T-helper 1 cell treated with Interleukin-12 subunit alpha and Interleukin-12 subunit beta and Interleukin-4 antibody, amounts not matched to agents 30 μg/mL and 1 μg/mL, for 36 hours (primary cell): Measurements from ENCODE around the gene ZBTB16.

Experiments
- H3K27ac Mint-ChIP-seq: one replicate; pipeline ENCODE4 v1.8.0; 2021; ENCODE audit warnings: mild to moderate bottlenecking, mixed read lengths
- H3K27me3 Mint-ChIP-seq: one replicate; pipeline ENCODE4 v1.8.0; 2021; ENCODE audit warnings: low read depth, mixed read lengths
- H3K36me3 Mint-ChIP-seq: one replicate; pipeline ENCODE4 v1.8.0; 2021; ENCODE audit warnings: low read depth, mixed read lengths
- H3K4me1 Mint-ChIP-seq: one replicate; pipeline ENCODE4 v1.8.0; 2021; ENCODE audit warnings: low read depth, mixed read lengths
- H3K4me3 Mint-ChIP-seq: one replicate; pipeline ENCODE4 v1.8.0; 2021; ENCODE audit warnings: mild to moderate bottlenecking, moderate library complexity, mixed read lengths
- H3K9me3 Mint-ChIP-seq: one replicate; pipeline ENCODE4 v1.8.0; 2021; ENCODE audit warnings: mixed read lengths

The ZBTB16 gene

GRCh38 chr11:114250180-114250579 is 190.7 kb downstream of the ZBTB16 start:
- Mint-ChIP-seq H3K4me1 (no peaks in the 10 kb centered on the region), H3K27me3 (peaks cover 5% of the 10 kb centered on the region), H3K36me3 (no peaks in the 10 kb centered on the region), H3K4me3 (no peak overlapping the region), H3K27ac (no peak overlapping the region), H3K9me3 (no peaks in the 10 kb centered on the region)

- H3K27ac Mint-ChIP-seq, result no peak overlapping the region
- H3K27me3 Mint-ChIP-seq, result peaks cover 5% of the 10 kb centered on the region
- H3K4me1 Mint-ChIP-seq, result no peaks in the 10 kb centered on the region
- no peak overlapping the region for H3K4me3 Mint-ChIP-seq
- no peaks in the 10 kb centered on the region for H3K9me3 Mint-ChIP-seq
- H3K36me3 Mint-ChIP-seq, result no peaks in the 10 kb centered on the region
Measured at GRCh38 chr11:114250993-114251814, 191.7 kb downstream of the ZBTB16 start.

GRCh38 chr11:114251815-114252337 is 192.4 kb downstream of the ZBTB16 start:
- Mint-ChIP-seq H3K4me3 (no peak overlapping the region), H3K27ac (no peak overlapping the region), H3K36me3 (no peaks in the 10 kb centered on the region), H3K4me1 (no peaks in the 10 kb centered on the region), H3K9me3 (no peaks in the 10 kb centered on the region), H3K27me3 (no peaks in the 10 kb centered on the region)

GRCh38 chr11:114252767-114253166 is 193.3 kb downstream of the ZBTB16 start:
- Mint-ChIP-seq H3K36me3 (no peaks in the 10 kb centered on the region), H3K9me3 (no peaks in the 10 kb centered on the region), H3K27me3 (no peaks in the 10 kb centered on the region), H3K27ac (no peak overlapping the region), H3K4me3 (no peak overlapping the region), H3K4me1 (no peaks in the 10 kb centered on the region)

- H3K4me3 Mint-ChIP-seq, result no peak overlapping the region
- no peak overlapping the region for H3K27ac Mint-ChIP-seq
- no peaks in the 10 kb centered on the region for H3K36me3 Mint-ChIP-seq
- no peaks in the 10 kb centered on the region for H3K27me3 Mint-ChIP-seq
- no peaks in the 10 kb centered on the region for H3K9me3 Mint-ChIP-seq
- peaks cover 2% of the 10 kb centered on the region for H3K4me1 Mint-ChIP-seq
Measured at GRCh38 chr11:114253771-114254170, 194.3 kb downstream of the ZBTB16 start.

GRCh38 chr11:114254571-114255146 is 195.1 kb downstream of the ZBTB16 start:
- Mint-ChIP-seq H3K36me3 (no peaks in the 10 kb centered on the region), H3K9me3 (no peaks in the 10 kb centered on the region), H3K27ac (no peak overlapping the region), H3K27me3 (no peaks in the 10 kb centered on the region), H3K4me1 (peaks cover 4% of the 10 kb centered on the region), H3K4me3 (no peak overlapping the region)

- Mint-ChIP-seq H3K27ac (no peak overlapping the region), H3K4me3 (no peak overlapping the region), H3K36me3 (no peaks in the 10 kb centered on the region), H3K9me3 (no peaks in the 10 kb centered on the region), H3K4me1 (peaks cover 4% of the 10 kb centered on the region), H3K27me3 (no peaks in the 10 kb centered on the region)
Measured at GRCh38 chr11:114255289-114255688, 195.8 kb downstream of the ZBTB16 start.

GRCh38 chr11:114256176-114256966 is 196.9 kb downstream of the ZBTB16 start:
- peaks cover 4% of the 10 kb centered on the region for H3K4me1 Mint-ChIP-seq
- no peak overlapping the region for H3K27ac Mint-ChIP-seq
- H3K4me3 Mint-ChIP-seq, result no peak overlapping the region
- no peaks in the 10 kb centered on the region for H3K36me3 Mint-ChIP-seq
- no peaks in the 10 kb centered on the region for H3K9me3 Mint-ChIP-seq
- H3K27me3 Mint-ChIP-seq, result no peaks in the 10 kb centered on the region

GRCh38 chr11:114256967-114257286 is 197.4 kb downstream of the ZBTB16 start:
- Mint-ChIP-seq H3K4me1 (peaks cover 4% of the 10 kb centered on the region), H3K36me3 (no peaks in the 10 kb centered on the region), H3K27ac (no peak overlapping the region), H3K27me3 (no peaks in the 10 kb centered on the region), H3K4me3 (no peak overlapping the region), H3K9me3 (no peaks in the 10 kb centered on the region)

- Mint-ChIP-seq H3K27me3 (no peaks in the 10 kb centered on the region), H3K36me3 (no peaks in the 10 kb centered on the region), H3K4me1 (peaks cover 4% of the 10 kb centered on the region), H3K4me3 (no peak overlapping the region), H3K9me3 (no peaks in the 10 kb centered on the region), H3K27ac (no peak overlapping the region)
Measured at GRCh38 chr11:114257621-114258558, 198.4 kb downstream of the ZBTB16 start.

- Mint-ChIP-seq H3K27me3 (no peaks in the 10 kb centered on the region), H3K36me3 (no peaks in the 10 kb centered on the region), H3K9me3 (no peaks in the 10 kb centered on the region), H3K27ac (no peak overlapping the region), H3K4me1 (peaks cover 4% of the 10 kb centered on the region), H3K4me3 (no peak overlapping the region)
Measured at GRCh38 chr11:114258696-114259095, 199.2 kb downstream of the ZBTB16 start.

- no peaks in the 10 kb centered on the region for H3K27me3 Mint-ChIP-seq
- no peak overlapping the region for H3K27ac Mint-ChIP-seq
- H3K9me3 Mint-ChIP-seq, result no peaks in the 10 kb centered on the region
- peaks cover 4% of the 10 kb centered on the region for H3K4me1 Mint-ChIP-seq
- no peaks in the 10 kb centered on the region for H3K36me3 Mint-ChIP-seq
- no peak overlapping the region for H3K4me3 Mint-ChIP-seq
Measured at GRCh38 chr11:114259124-114259526, 199.6 kb downstream of the ZBTB16 start.

- Mint-ChIP-seq H3K4me3 (no peak overlapping the region), H3K27ac (no peak overlapping the region)
Measured at GRCh38 chr11:114259551-114259983, 200.1 kb downstream of the ZBTB16 start.

GRCh38 chr11:114260077-114260476 is 200.6 kb downstream of the ZBTB16 start:
- H3K9me3 Mint-ChIP-seq, result no peaks in the 10 kb centered on the region
- no peaks in the 10 kb centered on the region for H3K36me3 Mint-ChIP-seq
- H3K4me3 Mint-ChIP-seq, result no peak overlapping the region
- H3K27me3 Mint-ChIP-seq, result no peaks in the 10 kb centered on the region
- H3K4me1 Mint-ChIP-seq, result peaks cover 4% of the 10 kb centered on the region
- H3K27ac Mint-ChIP-seq, result no peak overlapping the region

More at GRCh38 chr11:114259551-114259983, 200.1 kb downstream of the ZBTB16 start:
- Mint-ChIP-seq H3K9me3 (no peaks in the 10 kb centered on the region), H3K4me1 (peaks cover 4% of the 10 kb centered on the region), H3K36me3 (no peaks in the 10 kb centered on the region), H3K27me3 (no peaks in the 10 kb centered on the region)
